K562 (cell line): ENCODE measurements around the gene SRPK2. TPM values are rescaled to one million over a fixed set of nuclear protein-coding genes. Genes with fewer than 3 reads are reported as not detected.

Experiments
- ATAC-seq: fragments of 200-7000 bp; cut with Tn5 transposase; 3 replicates; pipeline ENCODE4 v1.9.1; 2020; ENCODE audit warnings: moderate library complexity
- BruUV-seq: library from RNA; stranded (reverse); fragments of 400-500 nt; replicated peaks from 2 replicates; lab custom pipeline; 2021; lab: Mats Ljungman, UMichigan
- CTCF ChIA-PET: fragments of 300-600 bp; formaldehyde crosslinking; extraction: SDS; loops from one replicate; lab custom pipeline; 2021; ENCODE audit warnings: low intra/inter-chr PET ratio; lab: Yijun Ruan, JAX
- POLR2A ChIA-PET: fragments of 300-600, 350-650 bp; sonication (Branson Sonifier 250); formaldehyde crosslinking; extraction: SDS; loops from one replicate; lab custom pipeline; 2021; ENCODE audit warnings: antibody characterized with exemption, inconsistent platforms; lab: Yijun Ruan, JAX
- DNase-seq, 4 experiments: peaks; one replicate each; pipeline versions ENCODE4 v3.0.0 to v3.0.0-alpha.2; 2011 to 2018; ENCODE audit warnings: low spot score in 3 of 4, mixed read lengths in 3 of 4; ENCODE audit errors: extremely low read depth in 1 of 4
- FAIRE-seq: peaks from 2 replicates; lab custom pipeline; 2011; peaks lifted over from hg19 to GRCh38; lab: Jason Lieb, UNC
- H2AFZ ChIP-seq: 2 replicates; pipeline ENCODE4 v1.6.0; 2011; ENCODE audit warnings: low read depth, low read length, control low read depth, inconsistent platforms
- H3K27ac ChIP-seq: fragments of 200-600 bp; 3 replicates; pipeline ENCODE4 v1.8.0; 2011; ENCODE audit warnings: low read depth, mild to moderate bottlenecking, control low read depth, inconsistent platforms, low read length, moderate library complexity, mixed read lengths; ENCODE audit errors: extremely low read depth
- H3K27me3 ChIP-seq, 2 experiments: fragments of 300-600 bp in 1 of 2; 2 replicates in 1 of 2; 3 replicates in 1 of 2; pipeline versions ENCODE4 v1.6.0 to v1.8.0; 2011; ENCODE audit warnings: inconsistent platforms in 2 of 2, low read length in 2 of 2, mild to moderate bottlenecking in 1 of 2, mixed read lengths in 1 of 2, moderate library complexity in 1 of 2; ENCODE audit not compliant: control insufficient read depth in 2 of 2, insufficient read depth in 2 of 2
- H3K36me3 ChIP-seq: fragments of 300-600 bp; 3 replicates; pipeline ENCODE4 v1.8.0; 2011; ENCODE audit warnings: mild to moderate bottlenecking, low read length, inconsistent platforms; ENCODE audit not compliant: control insufficient read depth, insufficient read depth
- H3K4me1 ChIP-seq, 2 experiments: fragments of 200-600 bp in 1 of 2; replicated peaks in 1 of 2; 2 replicates in 1 of 2; 3 replicates in 1 of 2; pipeline versions ENCODE4 v1.5.1 to v1.8.0; 2011; ENCODE audit warnings: inconsistent platforms in 2 of 2, low read length in 2 of 2, mild to moderate bottlenecking in 1 of 2, mixed read lengths in 1 of 2, moderate library complexity in 1 of 2; ENCODE audit not compliant: control insufficient read depth in 2 of 2, insufficient read depth in 2 of 2
- H3K4me2 ChIP-seq: 2 replicates; pipeline ENCODE4 v1.6.1; 2011; ENCODE audit warnings: low read length, control low read depth, inconsistent platforms, mixed read lengths; ENCODE audit not compliant: insufficient read depth
- H3K4me3 ChIP-seq: fragments of 200-600 bp; sonication (generic), shearing (Covaris generic); 2 replicates; pipeline ENCODE4 v1.5.1; 2016; ENCODE audit warnings: control low read depth, inconsistent platforms
- H3K79me2 ChIP-seq: fragments of 200-600 bp; 3 replicates; pipeline ENCODE4 v1.8.0; 2011; ENCODE audit warnings: low read length, inconsistent platforms; ENCODE audit not compliant: control insufficient read depth, insufficient read depth
- H3K9ac ChIP-seq, 2 experiments: 2 replicates each; pipeline versions ENCODE4 v1.6.0 to v1.6.1; 2011; ENCODE audit warnings: low read depth in 2 of 2, low read length in 2 of 2, control low read depth in 1 of 2, inconsistent platforms in 1 of 2, mild to moderate bottlenecking in 1 of 2, mixed read lengths in 1 of 2; ENCODE audit not compliant: insufficient read depth in 1 of 2
- H3K9me1 ChIP-seq: one replicate; pipeline ENCODE4 v1.6.0; 2011; ENCODE audit warnings: inconsistent platforms, mild to moderate bottlenecking, low read length, moderate library complexity; ENCODE audit not compliant: control insufficient read depth, insufficient read depth
- H3K9me3 ChIP-seq: replicated peaks from 2 replicates; pipeline ENCODE4 v1.5.1; 2011; ENCODE audit warnings: low read depth, low read length, inconsistent platforms; ENCODE audit not compliant: control insufficient read depth, insufficient read depth
- H4K20me1 ChIP-seq: replicated peaks from 2 replicates; pipeline ENCODE4 v1.6.1; 2011; ENCODE audit warnings: low read length, inconsistent platforms, mixed read lengths; ENCODE audit not compliant: control insufficient read depth, insufficient read depth
- ARHGAP35 ChIP-seq: fragments of 450-650 bp; IDR thresholded peaks from 2 replicates; pipeline ENCODE4 v1.6.1; 2018; ENCODE audit not compliant: partially characterized antibody
- ATF2 ChIP-seq: sonication (generic); formaldehyde crosslinking; IDR thresholded peaks from 2 replicates; pipeline ENCODE4 v1.8.1; 2022; ENCODE audit warnings: missing genetic modification reagents
- CCNT2 ChIP-seq: IDR thresholded peaks from 2 replicates; pipeline ENCODE4 v1.6.1; 2011; ENCODE audit warnings: borderline replicate concordance, low read depth, mild to moderate bottlenecking, moderate library complexity, mixed read lengths, low read length; ENCODE audit not compliant: insufficient read length; ENCODE audit errors: extremely low read depth
- DDX20 ChIP-seq: fragments of 450-650 bp; IDR thresholded peaks from 2 replicates; pipeline ENCODE4 v1.6.1; 2016; ENCODE audit warnings: missing genetic modification characterization, low read depth, mild to moderate bottlenecking, missing compliant biosample characterization, moderate library complexity
- EZH2 ChIP-seq: IDR thresholded peaks from 2 replicates; pipeline ENCODE4 v1.6.1; 2012; ENCODE audit warnings: low read depth, mild to moderate bottlenecking, inconsistent platforms, low read length, borderline replicate concordance
- FIP1L1 ChIP-seq: fragments of 200-400 bp; formaldehyde crosslinking; IDR thresholded peaks from 2 replicates; pipeline ENCODE4 v1.6.1; 2018; ENCODE audit warnings: mild to moderate bottlenecking, low read depth, low read length; ENCODE audit not compliant: poor library complexity, severe bottlenecking
- MAZ ChIP-seq, 2 experiments: fragments of 450-650 bp in 1 of 2; sonication (generic) in 1 of 2; formaldehyde crosslinking; IDR thresholded peaks in 1 of 2; conservative IDR thresholded peaks in 1 of 2; 2 replicates each; pipeline versions ENCODE4 v1.4.0 to v1.5.0; 2020; ENCODE audit warnings: mild to moderate bottlenecking in 1 of 2, missing genetic modification reagents in 1 of 2
- PRMT5 ChIP-seq: sonication (generic); formaldehyde crosslinking; IDR thresholded peaks from 2 replicates; pipeline ENCODE4 v1.5.0; 2020; ENCODE audit warnings: missing genetic modification reagents
- SP1 ChIP-seq: sonication (generic); formaldehyde crosslinking; IDR thresholded peaks from 2 replicates; pipeline ENCODE4 v1.8.1; 2022; ENCODE audit warnings: mild to moderate bottlenecking, missing genetic modification reagents
- TAF1 ChIP-seq: IDR thresholded peaks from 2 replicates; pipeline ENCODE4 v1.6.1; 2011; ENCODE audit warnings: mild to moderate bottlenecking, low read length, moderate library complexity; ENCODE audit not compliant: insufficient read depth, control insufficient read depth, severe bottlenecking; ENCODE audit errors: extremely low read depth
- U2AF2 ChIP-seq: fragments of 200-400 bp; formaldehyde crosslinking; optimal IDR thresholded peaks from 2 replicates; pipeline ENCODE3; 2017; ENCODE audit warnings: low read depth, mild to moderate bottlenecking, low read length
- ZBTB17 ChIP-seq: fragments of 450-650 bp; formaldehyde crosslinking; IDR thresholded peaks from 2 replicates; pipeline ENCODE4 v1.4.0; 2020; ENCODE audit warnings: mild to moderate bottlenecking
- ZNF133 ChIP-seq: fragments of 250-450 bp; sonication (Bioruptor Pico); IDR thresholded peaks from 2 replicates; pipeline ENCODE4 v1.4.0; 2020; ENCODE audit warnings: mild to moderate bottlenecking
- ZNF253 ChIP-seq: fragments of 250-450 bp; sonication (Bioruptor Pico); conservative IDR thresholded peaks from 2 replicates; pipeline ENCODE4 v1.6.1; 2021; ENCODE audit warnings: mild to moderate bottlenecking
- ZNF282 ChIP-seq: sonication (generic); formaldehyde crosslinking; IDR thresholded peaks from 2 replicates; pipeline ENCODE4 v1.8.1; 2023; ENCODE audit warnings: missing genetic modification reagents
- ZNF583 ChIP-seq: fragments of 250-450 bp; sonication (Bioruptor Pico); IDR thresholded peaks from 2 replicates; pipeline ENCODE4 v1.4.0; 2020
- WGBS: fragments of 100-300 bp; shearing (Covaris generic); methylation state at CpG from one replicate; pipeline ENCODE4 v1.1.6; 2016; ENCODE audit warnings: low coverage, mixed read lengths; ENCODE audit not compliant: insufficient coverage; ENCODE audit errors: missing lambda C conversion rate; 5-methylcytosine and 5-hydroxymethylcytosine counted together
- in situ Hi-C: fragments of 300-500 bp; cut with MboI; formaldehyde crosslinking; loops from 4 replicates; pipeline ENCODE4 v1.15.0; 2018; ENCODE audit warnings: inconsistent platforms, mixed read lengths
- intact Hi-C: fragments of 100-400 bp; cut with micrococcal nuclease; formaldehyde crosslinking; loops from 2 replicates; pipeline ENCODE4 v1.14.2; 2022
- polyA plus RNA-seq, 8 experiments: library from polyadenylated mRNA; depleted of rRNA in 4 of 8; stranded (reverse) in 5 of 8; unstranded in 3 of 8; fragments of >200 nt; fragmentation: Nextera tagmentation in 2 of 8; fragmentation: Illumina TruSeq in 1 of 8; extraction: Ambion mirVana in 2 of 8; extraction: Trizol in 1 of 8; gene quantifications; 2 replicates each; pipeline versions ENCODE4 v1.2.1 to v1.2.3, GENCODE V29; 2011 to 2014; ENCODE audit warnings: inconsistent platforms in 1 of 8, missing spikeins in 1 of 8
- total RNA-seq, 7 experiments: library from RNA; depleted of rRNA in 6 of 7; stranded (reverse); fragments of >200 nt in 6 of 7; fragmentation: Illumina TruSeq in 2 of 7; extraction: Trizol in 2 of 7; gene quantifications; 2 replicates each; pipeline versions ENCODE4 v1.2.1 to v1.2.3, GENCODE V29; 2011 to 2021; ENCODE audit warnings: low replicate concordance in 1 of 7
- TF ChIP-seq, protein P1 (sequence below): sonication (generic); formaldehyde crosslinking; IDR thresholded peaks from 2 replicates; pipeline ENCODE4 v1.8.1; 2023; ENCODE audit warnings: mild to moderate bottlenecking, missing genetic modification reagents
- TF ChIP-seq, protein P2 (sequence below): fragments of 450-650 bp; IDR thresholded peaks from 2 replicates; pipeline ENCODE4 v1.6.1; 2017; ENCODE audit warnings: mild to moderate bottlenecking, moderate library complexity

Gene SRPK2
- total and polyA plus RNA-seq, 9 of the 15 experiments (the other 6 are each of a cell fraction or from before 2014, with no cell fraction given): 21.5 to 44.7 (median 33.3) TPM

DNA sequence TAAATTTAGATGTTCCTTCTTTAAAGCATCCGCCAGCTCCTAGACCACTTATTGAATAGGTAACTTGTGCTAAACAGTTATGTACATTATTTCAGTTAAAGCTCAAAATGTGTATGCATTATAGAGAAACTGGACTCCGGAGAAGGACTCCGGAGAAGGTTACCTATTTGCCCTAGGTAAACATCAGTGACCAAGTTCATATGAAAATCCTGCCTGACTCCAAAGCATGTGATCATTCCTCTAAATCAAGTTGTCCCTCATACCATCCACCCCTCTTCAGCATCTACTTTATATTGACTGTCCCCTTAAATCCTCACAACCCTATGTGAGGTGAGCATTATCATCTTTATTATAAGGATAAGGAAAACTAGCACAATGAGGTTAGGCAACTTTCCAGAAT lies 147.5 kb downstream of the SRPK2 start:
- WGBS: 91% methylated on average over 3 of the region's 3 CpGs
- Histone ChIP-seq H2AFZ (no peak overlapping the region), H3K4me1 (peaks cover 12% of the 10 kb centered on the region in 2 experiments; a peak in 4 of 5 replicates), H3K27ac (no peak overlapping the region), H4K20me1 (no peaks in the 10 kb centered on the region; the same call in 1 of the 2 replicates), H3K27me3 (no peaks in the 10 kb centered on the region), H3K9ac (no peak overlapping the region), H3K9me3 (no peaks in the 10 kb centered on the region), H3K36me3 (no peaks in the 10 kb centered on the region), H3K4me2 (no peak overlapping the region), H3K79me2 (peaks cover 19% of the 10 kb centered on the region), H3K9me1 (no peaks in the 10 kb centered on the region), H3K4me3 (no peak overlapping the region)
- no peak for ATAC-seq
- POLR2A ChIA-PET: interaction anchor here (0.9 to 1.2 kb wide), 4 partner anchors 8 to 27 kb away, joined by 3 to 7 read pairs (median 4); no protein-coding TSS in a partner anchor
- BruUV-seq: no TSS peak
- DNase-seq: no peak
- FAIRE-seq: no peak
- CTCF ChIA-PET: no interaction called here
- in situ Hi-C loops: no loop called here
- TF ChIP-seq, protein P1, sequence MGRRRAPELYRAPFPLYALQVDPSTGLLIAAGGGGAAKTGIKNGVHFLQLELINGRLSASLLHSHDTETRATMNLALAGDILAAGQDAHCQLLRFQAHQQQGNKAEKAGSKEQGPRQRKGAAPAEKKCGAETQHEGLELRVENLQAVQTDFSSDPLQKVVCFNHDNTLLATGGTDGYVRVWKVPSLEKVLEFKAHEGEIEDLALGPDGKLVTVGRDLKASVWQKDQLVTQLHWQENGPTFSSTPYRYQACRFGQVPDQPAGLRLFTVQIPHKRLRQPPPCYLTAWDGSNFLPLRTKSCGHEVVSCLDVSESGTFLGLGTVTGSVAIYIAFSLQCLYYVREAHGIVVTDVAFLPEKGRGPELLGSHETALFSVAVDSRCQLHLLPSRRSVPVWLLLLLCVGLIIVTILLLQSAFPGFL (CRISPR knock-in tag): no peak
- TF ChIP-seq, protein P2, sequence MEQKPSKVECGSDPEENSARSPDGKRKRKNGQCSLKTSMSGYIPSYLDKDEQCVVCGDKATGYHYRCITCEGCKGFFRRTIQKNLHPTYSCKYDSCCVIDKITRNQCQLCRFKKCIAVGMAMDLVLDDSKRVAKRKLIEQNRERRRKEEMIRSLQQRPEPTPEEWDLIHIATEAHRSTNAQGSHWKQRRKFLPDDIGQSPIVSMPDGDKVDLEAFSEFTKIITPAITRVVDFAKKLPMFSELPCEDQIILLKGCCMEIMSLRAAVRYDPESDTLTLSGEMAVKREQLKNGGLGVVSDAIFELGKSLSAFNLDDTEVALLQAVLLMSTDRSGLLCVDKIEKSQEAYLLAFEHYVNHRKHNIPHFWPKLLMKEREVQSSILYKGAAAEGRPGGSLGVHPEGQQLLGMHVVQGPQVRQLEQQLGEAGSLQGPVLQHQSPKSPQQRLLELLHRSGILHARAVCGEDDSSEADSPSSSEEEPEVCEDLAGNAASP: no peak
- TF ChIP-seq EZH2 (no peak), DDX20 (tag) (no peak), ARHGAP35 (no peak), ATF2 (CRISPR knock-in tag) (no peak), FIP1L1 (no peak), ZNF253 (no peak), U2AF2 (no peak), PRMT5 (CRISPR knock-in tag) (no peak), CCNT2 (no peak), ZNF583 (CRISPR knock-in tag) (no peak), ZNF133 (CRISPR knock-in tag) (no peak), ZBTB17 (CRISPR knock-in tag) (no peak), SP1 (CRISPR knock-in tag) (no peak), TAF1 (no peak), ZNF282 (no peak), MAZ (CRISPR knock-in tag; conservative IDR thresholded peaks at IDR 0.05 in 1 of 2, IDR thresholded peaks at IDR 0.05 in 1 of 2) (no peak)
- intact Hi-C loops: loop anchor here (10.0 kb wide), 1 partner anchor 56 kb away; no protein-coding TSS in a partner anchor
